GM19452 (cell line): Measurements from ENCODE around the gene NTHL1.

Experiments used
- ATAC-seq: cut with Tn5 transposase; IDR thresholded peaks from one replicate; pipeline ENCODE4 v1.9.1; 2021; ENCODE audit not compliant: unreplicated experiment

NTHL1 gene

DNA sequence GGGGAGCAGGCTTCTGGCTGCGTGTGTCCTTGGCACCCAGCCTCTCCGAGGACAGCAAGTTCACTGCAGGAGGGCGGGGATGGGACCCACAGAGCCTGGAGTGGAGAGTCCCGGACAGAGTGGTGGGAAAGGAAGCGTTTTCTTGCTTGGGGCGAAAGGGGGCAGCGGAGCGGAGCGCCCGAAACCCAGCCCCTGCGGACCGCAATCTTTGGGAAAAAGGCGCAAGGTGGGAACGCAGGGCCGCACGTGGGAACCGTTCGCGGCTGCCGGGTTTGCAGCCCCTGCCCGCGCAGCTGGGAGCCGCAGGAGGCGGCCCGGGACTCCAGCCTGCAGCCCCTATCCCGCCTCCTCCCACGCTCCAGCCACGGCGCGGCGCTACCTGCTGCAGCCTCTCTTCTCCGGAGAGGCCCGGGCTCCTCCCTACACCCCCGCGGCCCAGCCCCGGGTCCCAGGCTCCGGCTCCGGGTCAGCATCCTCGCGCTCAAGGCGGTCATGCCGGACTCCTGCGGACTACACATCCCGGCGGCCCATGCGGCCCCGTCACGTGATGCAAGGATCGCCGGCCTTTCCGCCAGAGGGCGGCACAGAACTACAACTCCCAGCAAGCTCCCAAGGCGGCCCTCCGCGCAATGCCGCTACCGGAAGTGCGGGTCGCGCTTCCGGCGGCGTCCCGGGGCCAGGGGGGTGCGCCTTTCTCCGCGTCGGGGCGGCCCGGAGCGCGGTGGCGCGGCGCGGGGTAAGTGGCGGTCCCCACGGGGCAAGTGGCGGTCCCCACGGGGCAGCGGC, at the start of gene NTHL1, which contains the start of gene TSC2:
Gene NTHL1, minus strand, starts transcription at position 505 of the 786 bp plus-strand sequence. Its CDS starts 11 bp downstream, at position 494.
Gene TSC2, plus strand, starts transcription at position 656 of the 786 bp plus-strand sequence. CDS start 631 bp downstream, outside the sequence.
- peak; percentile 89 for ATAC-seq

DNA sequence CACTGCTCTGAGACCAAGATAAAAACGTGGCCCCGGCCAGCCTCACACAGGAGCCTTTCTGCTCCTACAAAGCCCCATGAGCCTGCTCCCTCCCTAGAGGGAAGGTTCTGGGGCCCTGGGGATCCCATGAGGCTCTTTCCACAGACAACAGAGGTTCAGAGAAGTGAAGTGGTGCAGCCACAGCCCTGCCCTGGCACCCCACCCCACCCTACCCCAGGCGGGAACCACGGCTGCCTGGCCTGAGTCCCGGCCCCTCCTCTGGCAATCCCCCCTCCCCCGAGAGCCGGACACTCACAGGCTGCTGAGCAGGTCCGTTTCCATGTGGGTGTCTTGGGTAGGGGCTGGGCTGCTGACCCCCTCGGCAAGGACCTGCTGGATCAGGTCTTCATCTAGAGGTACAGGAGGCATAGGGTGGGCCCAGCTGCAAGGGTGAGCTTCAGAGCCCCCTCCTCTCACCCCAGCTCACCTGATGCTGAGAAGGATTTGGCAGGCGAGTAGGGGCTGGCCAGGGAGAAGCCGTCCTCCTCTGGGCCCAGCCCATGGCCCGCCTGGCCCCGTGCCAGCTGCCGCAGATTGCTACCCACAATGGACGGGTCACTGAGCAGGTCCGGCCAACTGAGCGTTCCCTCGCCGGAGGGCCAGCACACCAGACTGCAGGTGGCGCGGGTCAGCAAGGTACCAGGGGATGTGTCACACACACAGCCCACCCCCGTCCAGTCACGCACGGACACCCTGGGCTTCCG, 49.4 kb upstream of the NTHL1 start:
- ATAC-seq: no peak

- no peak for ATAC-seq
Measured at GRCh38 chr16:2095918-2096582, 48.4 kb upstream of the NTHL1 start.

GRCh38 chr16:2095315-2095853, 47.8 kb upstream of the NTHL1 start:
- ATAC-seq: no peak

GRCh38 chr16:2093793-2094192, 46.2 kb upstream of the NTHL1 start:
- ATAC-seq: no peak

DNA sequence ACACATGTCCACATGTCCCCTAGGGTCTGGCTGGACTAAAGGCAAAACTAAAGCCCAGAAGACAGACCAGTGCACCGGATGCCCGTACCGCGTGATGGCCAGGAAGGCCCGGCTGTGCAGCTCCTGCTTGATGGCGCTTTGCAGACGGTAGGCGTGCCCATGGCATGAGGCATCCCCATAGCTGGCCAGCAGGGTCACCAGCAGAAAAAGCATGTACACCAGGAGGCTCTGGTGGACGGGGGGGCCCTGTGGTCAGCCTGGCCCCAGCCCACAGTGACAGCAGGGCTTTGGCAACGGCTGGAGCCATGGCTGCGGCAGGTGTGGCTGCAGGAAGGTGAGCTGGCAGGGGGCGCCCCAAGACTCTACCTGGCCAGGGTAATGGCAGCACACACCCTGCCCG, 45.2 kb upstream of the NTHL1 start:
- ATAC-seq: no peak

- ATAC-seq: no peak
Measured at GRCh38 chr16:2092256-2092620, 44.6 kb upstream of the NTHL1 start.

- no peak for ATAC-seq
Measured at GRCh38 chr16:2091547-2092255, 44.1 kb upstream of the NTHL1 start.

DNA sequence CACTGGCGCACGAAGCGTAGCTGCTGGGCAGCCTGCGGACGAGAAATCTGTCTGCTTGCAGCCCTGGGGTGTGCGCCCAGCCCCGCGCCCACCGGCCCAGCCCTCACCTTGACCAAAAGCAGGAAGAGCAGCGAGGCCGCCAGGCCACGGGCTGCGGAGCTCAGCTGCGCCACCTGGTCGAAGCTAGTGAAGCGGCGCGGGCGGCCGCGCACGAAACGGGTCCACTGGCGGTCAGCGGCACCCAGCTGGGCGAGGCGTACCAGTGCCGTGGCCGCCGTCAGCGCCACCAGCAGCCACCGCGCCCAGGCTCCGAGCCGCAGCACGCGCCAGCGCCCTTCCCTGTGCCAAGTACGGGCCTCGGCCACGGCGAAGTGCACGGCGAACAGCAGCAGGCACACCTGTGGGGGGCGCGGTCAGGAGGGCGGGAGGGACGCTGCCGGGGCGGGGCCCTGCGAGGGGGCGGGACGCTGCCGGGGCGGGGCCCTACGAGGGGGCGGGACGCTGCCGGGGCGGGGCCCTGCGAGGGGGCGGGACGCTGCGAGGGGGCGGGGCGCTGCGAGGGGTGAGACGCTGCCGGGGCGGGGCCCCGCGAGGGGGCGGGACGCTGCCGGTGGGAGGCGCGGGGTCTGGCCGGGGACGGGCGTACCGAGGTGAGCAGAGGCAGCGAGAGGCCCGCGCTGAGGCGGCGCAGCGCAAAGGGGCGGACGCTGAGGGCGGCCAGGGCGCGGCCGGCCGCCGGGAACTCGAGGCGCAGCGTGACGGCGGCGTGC, 43.3 kb upstream of the NTHL1 start:
- ATAC-seq: no peak

GRCh38 chr16:2090481-2090776, 42.8 kb upstream of the NTHL1 start:
- ATAC-seq: no peak

DNA sequence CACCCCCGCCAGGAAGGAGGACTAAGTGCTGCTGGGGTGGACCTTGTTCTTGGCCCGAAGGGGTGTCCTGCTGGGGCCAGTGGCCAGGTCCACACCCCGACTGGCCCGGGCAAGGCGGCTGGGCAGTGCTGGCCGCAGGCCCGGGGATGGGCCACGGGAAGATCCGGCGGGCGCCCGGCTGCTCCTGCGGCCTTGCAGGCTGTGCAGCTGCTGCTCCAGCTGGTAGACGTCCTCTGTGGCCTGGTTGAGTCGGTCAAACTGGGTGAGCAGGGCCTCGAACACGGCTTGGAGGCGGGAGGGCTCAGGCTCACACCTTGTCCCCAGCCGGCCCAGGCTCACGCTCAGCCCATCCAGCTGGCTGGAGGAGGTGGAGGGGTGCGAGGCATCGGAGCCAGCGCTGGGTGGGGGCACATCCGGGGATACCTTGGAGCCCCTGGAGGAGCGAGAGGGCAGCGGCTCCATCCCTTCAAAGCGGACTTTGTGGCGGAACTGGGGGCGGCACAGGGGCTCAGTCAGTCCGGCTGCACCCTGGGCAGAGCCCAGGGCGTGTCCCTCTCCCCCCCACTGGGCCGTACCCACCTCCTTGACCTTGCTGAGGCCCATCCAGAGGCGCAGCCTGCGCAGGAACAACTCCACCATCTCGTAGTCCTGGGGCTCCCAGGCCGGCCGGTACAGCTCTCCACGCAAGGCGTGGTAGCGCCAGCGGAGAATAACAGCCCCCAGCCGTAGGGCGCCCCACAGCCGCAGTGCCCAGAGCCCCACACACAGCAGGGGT, 42.3 kb upstream of the NTHL1 start:
- no peak for ATAC-seq

DNA sequence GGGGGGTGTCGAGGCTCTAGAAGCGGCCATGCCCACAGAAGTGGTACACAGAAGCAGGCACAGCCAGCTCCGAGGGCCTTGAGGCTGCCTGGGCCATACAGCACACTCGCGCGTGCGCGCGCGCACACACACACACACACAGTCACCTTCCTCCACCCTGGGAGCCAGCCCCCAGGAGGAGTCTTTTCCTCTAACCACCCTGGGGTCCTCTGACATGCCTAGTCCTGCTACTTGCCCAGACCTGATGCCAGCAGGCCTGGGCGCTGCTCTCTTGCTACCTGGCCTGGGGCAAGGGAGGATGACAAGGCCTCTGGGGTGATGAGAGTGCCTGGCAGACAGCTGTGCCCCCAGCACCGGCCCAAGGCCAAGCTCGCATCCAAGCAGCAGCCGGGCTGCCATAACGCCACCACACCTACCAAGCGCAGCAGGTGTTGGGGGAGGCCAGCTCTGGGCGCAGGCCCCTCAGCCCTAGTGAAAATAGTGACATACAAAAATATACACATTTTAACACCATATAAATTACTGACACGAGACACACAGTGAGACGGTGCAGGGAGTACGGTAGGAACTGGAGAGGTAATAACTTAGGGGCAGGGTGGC, 41.2 kb upstream of the NTHL1 start:
- ATAC-seq: no peak

DNA sequence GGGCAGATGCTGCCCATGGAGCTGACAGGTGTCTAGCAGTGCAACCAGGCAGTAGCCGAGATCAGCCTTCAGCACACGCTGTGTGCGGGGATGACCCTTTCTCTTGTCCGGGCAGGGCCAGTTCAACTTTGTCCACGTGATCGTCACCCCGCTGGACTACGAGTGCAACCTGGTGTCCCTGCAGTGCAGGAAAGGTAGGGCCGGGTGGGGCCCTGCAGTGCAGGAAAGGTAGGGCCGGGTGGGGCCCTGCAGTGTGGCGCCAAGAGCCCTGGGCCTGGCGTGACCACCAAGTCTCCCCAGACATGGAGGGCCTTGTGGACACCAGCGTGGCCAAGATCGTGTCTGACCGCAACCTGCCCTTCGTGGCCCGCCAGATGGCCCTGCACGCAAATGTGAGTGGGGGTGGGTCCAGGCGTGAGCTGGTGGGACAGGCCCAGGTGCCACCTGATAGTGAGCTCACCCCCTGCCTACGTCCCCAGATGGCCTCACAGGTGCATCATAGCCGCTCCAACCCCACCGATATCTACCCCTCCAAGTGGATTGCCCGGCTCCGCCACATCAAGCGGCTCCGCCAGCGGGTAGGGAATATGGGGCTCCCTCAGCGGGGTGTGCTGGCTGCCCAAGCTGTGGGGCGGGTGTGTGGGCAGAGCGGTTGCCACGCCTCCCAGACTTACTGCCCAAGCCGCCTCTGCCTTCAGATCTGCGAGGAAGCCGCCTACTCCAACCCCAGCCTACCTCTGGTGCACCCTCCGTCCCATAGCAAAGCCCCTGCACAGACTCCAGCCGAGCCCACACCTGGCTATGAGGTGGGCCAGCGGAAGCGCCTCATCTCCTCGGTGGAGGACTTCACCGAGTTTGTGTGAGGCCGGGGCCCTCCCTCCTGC, 40.4 kb upstream of the NTHL1 start:
- no peak for ATAC-seq

DNA sequence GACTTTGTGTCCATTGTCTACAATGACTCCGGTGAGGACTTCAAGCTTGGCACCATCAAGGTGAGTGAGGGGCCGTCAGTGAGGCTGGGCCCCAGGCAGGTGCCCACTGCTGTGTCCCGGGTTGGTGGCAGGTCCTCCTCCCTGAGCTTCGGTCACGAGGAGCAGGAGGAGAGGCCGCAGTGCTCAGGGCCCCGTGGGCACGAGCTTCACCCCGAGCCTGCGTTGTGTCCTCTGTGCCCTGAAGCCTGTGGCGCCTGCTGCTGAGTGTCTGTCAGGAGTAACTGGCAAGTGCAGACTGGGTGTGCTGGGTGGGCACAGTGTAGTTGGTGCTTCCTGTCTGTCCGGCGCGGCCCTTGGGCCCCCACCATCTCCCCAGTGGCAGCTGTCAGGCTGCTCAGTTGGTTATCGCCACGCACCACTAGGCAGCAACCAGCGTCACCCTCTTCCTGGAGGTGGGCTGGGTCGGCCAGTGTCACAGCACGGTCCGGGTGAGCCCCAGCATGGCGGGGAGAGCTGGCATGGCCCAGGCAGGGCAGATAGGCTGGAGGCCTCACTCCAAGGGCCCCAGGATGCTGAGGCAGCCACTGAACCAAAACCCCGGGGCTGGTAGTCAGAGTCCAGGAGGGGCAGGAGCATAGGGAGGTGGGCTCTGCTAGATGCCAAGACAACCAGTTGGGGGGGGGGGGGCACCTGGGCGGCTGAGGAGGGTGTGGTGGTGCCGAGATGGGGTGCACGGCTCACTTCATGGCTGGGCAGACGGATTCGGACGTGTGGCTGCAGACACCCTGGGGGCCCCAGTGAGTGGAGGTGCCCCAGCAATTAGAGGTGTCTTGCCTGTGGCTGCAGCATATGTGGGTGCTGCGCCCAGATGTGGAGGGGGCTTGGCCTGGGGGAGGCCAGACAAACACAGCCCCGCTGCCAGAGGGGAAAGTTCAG, 39.4 kb upstream of the NTHL1 start:
- ATAC-seq: no peak

GRCh38 chr16:2086106-2086742, 38.6 kb upstream of the NTHL1 start:
- no peak for ATAC-seq

DNA sequence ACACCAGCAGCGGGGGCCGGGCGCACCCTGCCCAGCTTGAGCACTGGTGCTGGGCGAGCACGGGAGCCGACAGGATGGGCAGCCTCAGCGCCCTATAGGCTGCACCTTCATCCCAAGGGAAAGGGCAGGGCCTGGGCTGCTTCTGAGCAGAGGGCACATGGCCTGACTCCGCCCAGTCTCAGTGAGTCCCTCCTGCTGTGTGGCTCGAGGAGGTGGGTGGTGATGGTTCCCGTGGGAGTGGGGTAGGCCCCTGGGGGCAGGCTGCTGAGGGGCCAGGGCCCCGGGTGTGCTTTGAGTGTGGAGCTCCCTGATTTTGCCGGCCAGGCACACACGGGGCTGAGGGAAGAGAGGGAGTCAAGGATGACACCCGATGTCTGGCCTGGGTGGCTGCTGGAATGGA, 38.0 kb upstream of the NTHL1 start:
- ATAC-seq: no peak
